Anterior cingulate cortex (tissue), 58 donors: ENCODE data around the gene CHST11.

Source experiments
- DNase-seq, 58 donors: peaks; one replicate each; lab custom pipeline; 2025; lab: John Stamatoyannopoulos, UW

Gene CHST11

GRCh38 chr12:104659058-104659457 is 202.3 kb downstream of the CHST11 start:
- no peak for DNase-seq

- no peak for DNase-seq
Observed at GRCh38 chr12:104662203-104662602, 205.5 kb downstream of the CHST11 start.

GRCh38 chr12:104662908-104663307 is 206.2 kb downstream of the CHST11 start:
- no peak for DNase-seq

GRCh38 chr12:104664351-104664750 is 207.6 kb downstream of the CHST11 start:
- DNase-seq: no peak

- no peak for DNase-seq
Observed at GRCh38 chr12:104665296-104665695, 208.5 kb downstream of the CHST11 start.

- no peak for DNase-seq
Observed at GRCh38 chr12:104667139-104667538, 210.4 kb downstream of the CHST11 start.

GRCh38 chr12:104668274-104668718 is 211.5 kb downstream of the CHST11 start:
- peak in 8 of 58 donors; percentile 6 to 54 (median 30) for DNase-seq

- peak; percentile 16 to 95 (median 86) for DNase-seq
Observed at GRCh38 chr12:104669089-104669721, 212.5 kb downstream of the CHST11 start.

- DNase-seq: peak in 5 of 58 donors; percentile 4 to 20 (median 9)
Observed at GRCh38 chr12:104669851-104670337, 213.1 kb downstream of the CHST11 start.

- no peak for DNase-seq
Observed at GRCh38 chr12:104670439-104671408, 214.0 kb downstream of the CHST11 start.

GRCh38 chr12:104671409-104672095 is 214.8 kb downstream of the CHST11 start:
- DNase-seq: peak in 33 of 58 donors; percentile 8 to 94 (median 35)

- DNase-seq: no peak
Observed at GRCh38 chr12:104672096-104672445, 215.3 kb downstream of the CHST11 start.

- DNase-seq: peak in 38 of 58 donors; percentile 7 to 72 (median 38)
Observed at GRCh38 chr12:104672501-104673265, 215.9 kb downstream of the CHST11 start.

- DNase-seq: no peak
Observed at GRCh38 chr12:104673294-104673693, 216.5 kb downstream of the CHST11 start.

- DNase-seq: no peak
Observed at GRCh38 chr12:104673696-104674482, 217.1 kb downstream of the CHST11 start.

- no peak for DNase-seq
Observed at GRCh38 chr12:104676636-104677035, 219.9 kb downstream of the CHST11 start.

- DNase-seq: no peak
Observed at GRCh38 chr12:104677441-104678089, 220.8 kb downstream of the CHST11 start.

- no peak for DNase-seq
Observed at GRCh38 chr12:104680070-104680469, 223.3 kb downstream of the CHST11 start.

- no peak for DNase-seq
Observed at GRCh38 chr12:104680491-104680890, 223.7 kb downstream of the CHST11 start.
